Thoracic aorta endothelial cell (primary cell): ENCODE measurements around the gene FKBP9. TPM values are rescaled to one million over a fixed set of nuclear protein-coding genes. Genes with fewer than 3 reads are reported as not detected.

Experiments
- small RNA-seq: library from RNA; depleted of rRNA; stranded (forward); fragments of <200 nt; gene quantifications from one replicate; pipeline ENCODE3, GENCODE V24; 2012
- total RNA-seq: library from RNA; depleted of rRNA; stranded (reverse); fragments of >200 nt; gene quantifications from 2 replicates; pipeline ENCODE4 v1.2.3, GENCODE V29; 2012

The FKBP9 gene
- total RNA-seq, result 95.6 and 117 TPM in 2 replicates

DNA sequence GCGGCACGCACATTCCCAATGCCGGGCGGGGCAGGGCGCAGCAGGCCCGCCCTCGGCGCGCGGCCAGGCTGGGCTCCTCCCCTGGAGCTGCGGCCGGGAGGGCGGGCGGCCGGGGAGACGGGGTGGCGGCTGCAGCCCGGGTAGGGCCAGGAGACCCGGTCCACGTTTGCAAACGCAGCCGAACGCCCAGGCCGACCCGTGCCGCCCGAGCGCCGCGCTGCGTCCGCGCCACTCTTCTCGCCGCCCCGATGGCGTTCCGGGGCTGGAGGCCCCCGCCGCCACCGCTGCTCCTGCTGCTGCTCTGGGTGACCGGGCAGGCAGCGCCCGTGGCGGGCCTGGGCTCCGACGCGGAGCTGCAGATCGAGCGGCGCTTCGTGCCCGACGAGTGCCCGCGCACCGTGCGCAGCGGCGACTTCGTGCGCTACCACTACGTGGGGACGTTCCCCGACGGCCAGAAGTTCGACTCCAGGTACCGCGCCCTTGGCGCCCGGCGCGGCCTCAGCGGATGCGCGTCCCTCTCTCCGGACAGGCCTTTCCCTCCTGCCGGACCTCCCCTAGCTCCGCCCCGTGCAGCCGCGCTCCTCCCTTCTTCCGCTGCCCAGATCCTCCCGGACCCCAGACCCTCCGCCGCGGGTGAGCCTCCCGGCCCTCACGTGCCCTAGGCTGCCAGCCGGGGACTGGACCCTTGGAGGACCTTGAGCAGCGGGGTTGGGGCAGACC is at the start of gene FKBP9:
TSS of gene FKBP9 (plus strand) at position 115 of the 720 bp plus-strand sequence. CDS start at position 249, 134 bp downstream.

Small RNA genes lying within 50 kb of the gene (small RNA-seq; reads per million reads assigned to genes)
- gene AC083863.1 (not detected), gene RN7SL505P (not detected), gene RNU6-388P (not detected), gene RPS29P14 (not detected)

Other genes with a start within 250 kb of the FKBP9 start
- gene KBTBD2, start 65.7 kb upstream of the FKBP9 start, total RNA-seq, result 63.3 and 73.1 TPM in 2 replicates
- 25.5 and 34.0 TPM in 2 replicates for gene NT5C3A, start 105.3 kb downstream of the FKBP9 start, total RNA-seq
- gene RP9, start 152.0 kb downstream of the FKBP9 start, total RNA-seq, result 8.8 and 9.8 TPM in 2 replicates
- gene BBS9, start 172.1 kb downstream of the FKBP9 start, total RNA-seq, result 18.0 TPM in 2 replicates